ENCODE results near the gene KIAA1328.

DNA sequence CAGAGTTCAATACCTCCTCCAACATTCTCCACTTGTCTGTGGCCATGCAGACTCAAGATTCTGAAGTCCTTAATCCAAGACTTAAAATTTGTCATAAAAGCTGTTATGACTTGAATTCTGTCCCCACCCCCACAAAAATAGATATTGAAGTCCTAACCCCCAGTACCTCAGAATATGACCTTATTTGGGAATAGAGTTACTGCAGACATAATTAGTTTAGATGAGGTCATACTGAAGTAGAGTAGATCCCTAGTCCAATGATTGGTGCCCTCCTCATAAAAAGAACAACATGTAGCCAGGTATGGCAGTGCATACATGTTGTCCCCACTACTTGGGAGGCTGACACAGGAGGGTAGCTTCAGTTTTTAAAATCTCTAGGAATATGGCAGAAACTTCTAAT, 9.3 kb upstream of the KIAA1328 start:
- TF ChIP-seq POLR2A (IDR thresholded peaks at IDR 0.05; ENCODE audit: low read length) (no peak), GATA1 (IDR thresholded peaks at IDR 0.05; ENCODE audit: low read depth, low read length) (no peak)

All from erythroblast (primary cell).